Suppressor macrophage treated with lipopolysaccharide for 1 hour (primary cell): ENCODE data around the gene MGMT.

Experiments
- DNase-seq, 3 donors: peaks; one replicate each; pipeline ENCODE4 v3.0.0-alpha.2; 2020 to 2022

The MGMT gene

DNA sequence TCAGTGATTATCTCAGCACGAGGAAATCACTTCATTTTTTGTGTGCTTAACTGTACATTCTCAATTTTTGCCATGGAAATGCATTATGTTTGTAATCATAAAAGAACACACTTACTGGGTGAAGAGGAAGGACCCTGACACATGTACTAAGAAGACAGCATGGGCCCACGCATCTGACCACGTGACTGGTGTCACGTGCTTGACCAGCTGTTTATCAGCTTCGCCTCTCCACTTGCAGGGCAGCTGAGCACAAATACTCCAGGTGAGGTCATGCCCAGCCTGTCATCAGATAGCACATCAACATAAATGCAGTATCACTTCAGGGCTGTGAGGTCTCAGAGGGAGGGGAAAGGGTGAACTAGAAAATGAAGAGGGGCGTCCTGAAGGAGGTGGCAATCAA is 317.2 kb downstream of the MGMT start:
- DNase-seq = peak in 1 of 3 donors; percentile 0

DNA sequence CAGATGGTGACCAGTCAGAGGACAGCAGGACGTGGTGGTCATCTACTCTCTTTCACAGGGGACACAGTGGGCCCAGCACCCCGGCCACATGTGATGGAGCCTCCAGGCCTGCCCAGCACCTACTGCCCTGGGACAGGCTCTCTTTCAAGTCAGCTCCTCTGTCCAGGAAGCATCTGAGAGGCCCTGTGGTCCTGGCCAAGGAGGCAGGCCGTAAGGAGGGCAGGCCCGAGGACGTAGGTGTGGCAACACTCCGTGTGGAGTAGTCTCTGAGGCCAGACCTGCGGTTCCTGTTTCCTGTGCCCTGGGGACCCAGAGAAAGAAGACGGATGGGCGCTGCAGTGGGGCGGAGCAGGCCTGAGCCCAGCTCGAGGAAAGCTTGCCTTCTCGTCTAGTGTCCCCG is 317.9 kb downstream of the MGMT start:
- DNase-seq = no peak

DNA sequence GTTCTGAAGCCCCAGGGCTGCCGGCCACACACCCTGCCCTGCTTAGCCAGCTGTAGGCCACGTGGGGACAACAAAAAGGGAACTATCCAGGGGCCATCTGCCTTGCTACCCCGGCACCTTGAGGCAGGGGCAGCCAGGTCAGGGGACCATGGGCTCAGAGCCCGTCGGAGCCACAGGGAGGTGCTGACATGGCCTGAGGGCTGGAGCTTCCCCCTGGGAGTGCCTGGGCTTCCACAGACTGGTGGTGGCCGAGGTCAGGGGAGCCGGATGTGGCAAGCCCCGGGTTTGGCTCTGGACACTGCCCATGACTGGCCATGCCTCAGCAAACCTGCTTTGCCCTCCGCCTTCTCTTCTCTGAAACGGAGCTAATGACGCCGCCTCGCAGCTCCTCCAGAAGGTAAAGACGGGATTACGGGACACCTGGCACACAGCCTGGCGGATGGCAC is 318.5 kb downstream of the MGMT start:
- no peak for DNase-seq

DNA sequence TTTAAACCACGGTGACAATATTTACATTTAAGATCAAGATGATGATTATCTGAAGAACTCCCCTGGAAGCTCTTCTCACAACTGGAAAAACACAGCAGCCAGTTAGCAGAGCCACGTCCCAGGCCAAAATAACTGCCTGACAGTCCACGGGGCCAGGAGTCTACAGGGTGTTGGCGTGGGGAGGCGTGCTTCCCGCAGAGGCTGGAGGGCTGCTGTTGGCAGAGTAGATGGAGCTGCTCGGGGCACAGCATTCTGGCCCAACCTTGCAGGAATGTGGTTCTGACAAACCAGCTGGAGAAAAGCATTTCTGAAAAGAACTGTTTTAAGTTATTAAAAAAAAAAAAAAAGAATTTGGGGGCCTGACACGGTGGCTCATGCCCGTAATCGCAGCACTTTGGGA is 319.2 kb downstream of the MGMT start:
- DNase-seq = no peak

DNA sequence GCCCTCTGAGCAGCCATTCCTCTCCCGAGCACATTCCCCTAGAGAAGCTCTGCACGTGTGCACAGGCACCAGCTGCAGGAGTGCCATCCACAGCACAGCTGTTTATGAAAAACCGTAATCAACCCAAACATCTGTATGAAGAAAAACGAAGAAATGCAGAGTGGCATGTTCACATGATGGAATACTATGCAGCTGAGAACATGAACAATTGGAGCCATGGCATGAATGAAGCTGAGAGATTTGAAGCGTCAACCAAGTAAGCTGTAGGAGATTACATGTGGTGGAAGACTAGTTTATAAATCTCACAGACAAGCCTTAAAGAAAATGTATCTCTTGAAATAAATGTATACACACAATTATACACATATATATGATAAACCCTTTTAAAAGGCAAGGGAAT is 320.5 kb downstream of the MGMT start:
- DNase-seq = no peak

DNA sequence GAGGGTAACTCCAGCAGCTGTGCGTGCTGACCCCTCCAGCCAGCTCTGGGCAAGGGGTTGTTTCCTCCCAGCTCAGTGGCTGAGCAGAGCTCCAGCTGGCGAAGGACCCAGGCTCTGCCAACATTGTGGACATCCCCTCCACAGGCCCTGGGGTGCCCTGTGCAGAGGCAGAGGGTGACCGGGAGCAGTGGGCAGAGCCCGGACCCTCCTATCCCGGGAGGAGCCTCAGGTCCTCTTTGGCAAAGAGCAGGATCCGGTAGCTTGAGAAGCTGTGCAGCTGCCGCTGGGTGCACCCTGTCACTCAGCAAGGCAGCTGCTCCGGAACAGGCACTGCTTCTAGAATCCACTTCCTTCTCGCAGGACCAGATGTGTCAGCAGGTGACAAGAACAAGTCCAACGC is 321.2 kb downstream of the MGMT start:
- DNase-seq = no peak

DNA sequence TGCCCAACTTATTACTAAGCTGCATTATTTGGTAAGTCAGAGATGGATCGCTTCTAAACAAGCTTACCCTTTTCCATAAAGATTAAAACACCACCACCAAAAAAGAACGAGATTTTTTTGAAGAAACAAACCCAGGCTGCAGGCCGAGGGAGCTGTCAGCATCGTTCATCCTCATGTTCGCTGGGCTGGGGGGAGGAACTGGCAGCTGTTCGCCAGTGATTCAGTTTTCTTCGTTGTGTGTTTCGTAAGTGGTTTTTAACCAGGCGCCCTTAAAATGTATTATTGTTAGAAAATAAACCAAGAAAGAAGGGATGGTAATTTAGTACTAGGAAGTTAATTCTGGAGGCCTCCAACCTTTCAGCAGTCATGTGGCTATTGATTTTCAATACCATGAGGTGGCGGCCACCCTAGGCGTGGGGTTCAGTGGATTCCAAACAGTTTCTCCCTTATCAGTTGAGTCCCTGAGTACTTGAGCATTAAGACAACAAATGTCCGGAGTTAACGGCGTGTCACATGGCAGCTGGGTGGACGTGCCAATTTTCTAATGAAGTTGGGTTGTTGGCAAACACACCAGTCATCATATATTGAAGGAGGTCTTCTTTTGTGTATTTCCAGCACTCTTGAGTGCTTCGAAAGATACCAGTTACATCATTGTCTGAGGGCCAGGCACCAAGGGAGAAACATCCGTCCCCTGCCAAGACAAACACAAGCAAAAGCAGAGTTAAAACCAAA is 323.8 kb downstream of the MGMT start:
- no peak for DNase-seq

DNA sequence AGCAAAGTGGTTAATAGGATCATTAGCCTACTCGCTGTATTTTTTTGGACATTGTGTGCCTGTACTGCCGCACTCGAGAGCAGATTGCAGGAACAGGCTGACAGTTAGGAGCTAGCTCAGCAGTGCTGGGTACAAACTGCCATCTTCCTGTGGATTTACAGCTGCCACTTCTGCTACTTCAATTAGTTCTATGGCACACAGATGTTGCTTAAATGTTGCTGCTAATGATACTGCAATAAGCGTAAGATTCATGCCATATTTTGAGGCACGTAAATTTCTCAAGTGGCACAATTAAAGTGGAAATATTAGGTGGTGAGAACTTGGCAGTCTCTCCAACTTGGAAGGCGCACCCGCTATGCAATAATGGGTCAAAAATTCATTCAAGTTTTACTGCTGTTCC is 325.1 kb downstream of the MGMT start:
- no peak for DNase-seq

DNA sequence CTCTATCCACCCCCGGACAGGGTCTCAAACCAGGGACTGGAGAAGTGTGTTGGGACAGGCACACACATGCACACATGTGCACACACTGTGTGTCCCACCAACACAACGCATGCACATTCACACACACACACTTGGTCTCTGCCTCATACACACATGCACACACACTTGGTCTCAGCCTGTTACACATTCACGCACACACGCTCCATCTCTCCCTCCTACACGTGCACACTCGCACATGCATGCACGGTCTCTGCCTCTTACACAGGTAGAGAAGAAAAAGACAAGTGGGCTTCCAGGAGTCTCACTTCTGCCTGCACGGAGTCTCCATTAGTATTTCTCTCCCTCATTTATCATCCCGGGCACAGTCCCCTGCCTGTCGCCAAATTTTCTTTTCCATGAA is 325.8 kb downstream of the MGMT start:
- no peak for DNase-seq

DNA sequence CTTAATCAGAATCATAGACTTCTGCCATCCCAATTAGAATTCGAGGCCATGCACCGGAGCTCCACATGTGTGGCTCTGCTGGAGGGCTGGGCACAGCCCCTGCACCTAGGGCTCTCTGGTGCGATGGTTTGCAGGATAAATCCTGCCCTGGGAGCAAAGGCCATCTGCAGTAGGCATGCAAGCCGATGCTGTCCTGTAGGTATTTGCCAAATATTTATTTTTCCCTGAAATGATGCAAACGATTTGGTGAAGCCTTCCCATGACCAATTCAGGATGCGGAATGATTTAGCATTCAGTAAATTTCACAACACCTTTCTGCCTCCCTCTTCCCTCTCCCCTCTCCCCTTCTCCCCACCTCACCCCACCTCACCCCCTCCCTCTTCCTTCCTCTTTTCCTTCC is 326.4 kb downstream of the MGMT start:
- DNase-seq = no peak

DNA sequence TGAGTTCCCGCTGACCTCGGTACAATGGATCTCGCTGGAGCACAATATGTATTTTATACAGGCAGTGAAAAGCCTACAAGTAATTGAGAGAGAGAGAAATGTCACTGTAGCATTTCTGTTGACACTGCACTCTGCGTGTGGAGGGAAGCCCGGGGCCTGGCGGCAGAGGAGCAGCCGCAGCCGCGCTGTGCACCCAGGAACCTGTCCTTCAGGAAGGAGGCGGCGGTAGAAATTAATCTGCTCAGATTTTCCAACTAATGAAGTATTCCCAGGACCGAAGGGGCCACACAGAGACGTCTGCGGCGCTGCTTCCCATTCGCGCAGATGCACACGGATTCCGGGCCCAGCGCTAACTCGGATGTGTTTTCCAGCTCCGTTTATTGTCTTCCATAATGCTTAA is 327.0 kb downstream of the MGMT start:
- no peak for DNase-seq

DNA sequence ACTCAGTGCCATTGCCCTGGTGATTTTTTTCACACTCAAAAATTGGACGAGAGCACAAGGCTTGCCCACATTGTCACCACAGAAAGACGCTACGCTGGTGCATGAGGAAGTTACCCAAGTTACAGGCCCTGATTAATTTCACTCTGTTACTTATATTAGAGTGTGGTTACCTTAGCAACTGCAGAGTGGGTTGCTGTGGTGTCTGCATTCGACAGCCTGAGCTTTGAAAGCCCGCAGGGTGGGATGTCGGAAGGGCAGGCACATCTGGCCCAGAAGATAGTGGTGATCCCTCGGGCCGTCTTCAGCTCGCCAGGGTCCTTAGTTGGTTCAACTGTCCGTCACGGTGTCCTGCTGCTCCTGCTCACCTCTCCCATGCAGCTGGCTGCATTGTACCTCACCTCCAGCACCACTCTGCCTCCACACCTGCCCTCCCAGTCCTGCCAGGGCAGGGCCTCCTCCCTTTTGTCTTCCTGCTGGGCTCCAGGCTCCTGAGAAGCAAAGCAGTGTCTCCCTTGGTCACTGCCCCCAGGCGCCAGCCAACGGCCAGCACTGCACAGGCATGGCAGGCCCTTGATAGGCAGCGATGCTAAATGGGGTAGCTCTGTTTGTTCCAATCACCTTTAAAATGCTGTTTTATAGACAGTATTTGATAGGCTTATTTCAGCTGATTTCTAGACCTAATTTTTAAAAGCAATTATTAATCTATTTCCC is 329.8 kb downstream of the MGMT start:
- DNase-seq = no peak

DNA sequence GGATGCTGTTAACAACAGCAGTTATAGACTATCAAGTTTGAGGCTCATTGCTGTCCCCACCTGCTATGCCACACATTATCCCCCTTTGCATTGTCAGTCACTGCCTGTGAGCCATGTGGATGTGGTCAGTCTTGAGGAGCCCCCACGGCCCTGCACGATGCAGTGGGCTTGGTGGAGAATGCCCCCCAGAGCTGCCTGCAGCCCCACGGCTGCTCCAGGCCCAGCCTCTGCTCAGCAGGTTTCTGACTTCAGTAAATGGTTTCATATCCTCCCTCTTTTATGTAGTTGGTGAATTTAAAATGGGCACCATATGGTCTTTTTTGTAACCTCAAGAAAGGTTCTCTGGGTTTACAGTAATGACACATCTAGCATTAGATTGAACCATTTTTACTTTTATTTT is 332.9 kb downstream of the MGMT start:
- DNase-seq = no peak

DNA sequence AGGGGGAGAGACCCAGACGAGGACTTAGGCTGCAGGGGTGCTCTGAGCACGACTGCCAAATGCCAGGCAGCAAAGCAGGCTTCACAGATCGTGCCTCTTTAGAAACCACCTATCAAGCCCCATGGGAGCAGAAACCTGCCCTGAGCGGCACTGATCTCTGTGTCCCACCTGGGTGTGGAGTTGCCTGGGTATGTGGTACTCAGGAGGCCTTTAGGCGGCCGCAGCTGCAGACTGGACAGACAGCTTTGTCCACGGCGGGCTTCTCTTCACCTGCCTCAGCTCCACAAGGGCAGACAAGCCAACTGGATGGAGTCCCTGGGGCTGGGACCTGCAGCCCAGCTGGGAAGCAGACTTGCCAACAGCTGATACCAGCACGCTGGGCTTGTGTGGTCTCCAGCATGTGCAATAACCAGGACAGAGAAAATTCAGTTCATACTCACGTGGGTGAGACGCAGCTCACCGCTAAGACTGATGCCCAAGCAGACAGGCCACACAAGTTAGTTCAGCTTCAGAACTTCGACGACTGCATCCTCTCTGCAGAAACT is 333.8 kb downstream of the MGMT start:
- no peak for DNase-seq

DNA sequence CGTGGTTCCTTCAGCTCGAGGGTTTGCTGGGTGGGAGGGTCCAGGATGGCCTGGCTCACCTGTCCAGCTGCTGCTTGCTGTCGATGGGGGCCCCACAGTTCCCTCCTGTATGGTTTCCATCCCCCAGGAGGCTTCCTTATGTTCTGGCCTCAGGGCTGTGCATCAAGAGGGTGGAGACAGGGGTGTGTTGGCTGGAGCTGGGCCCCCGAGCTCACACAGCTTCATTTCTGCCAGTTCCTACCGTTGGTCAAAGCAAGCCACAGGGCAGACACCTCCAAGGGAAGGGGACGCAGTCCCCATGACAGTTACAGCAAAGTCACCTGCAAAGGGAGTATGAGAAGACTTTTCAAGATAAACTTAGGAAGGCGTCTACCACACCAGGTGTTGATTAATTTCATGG is 340.2 kb downstream of the MGMT start:
- no peak for DNase-seq

DNA sequence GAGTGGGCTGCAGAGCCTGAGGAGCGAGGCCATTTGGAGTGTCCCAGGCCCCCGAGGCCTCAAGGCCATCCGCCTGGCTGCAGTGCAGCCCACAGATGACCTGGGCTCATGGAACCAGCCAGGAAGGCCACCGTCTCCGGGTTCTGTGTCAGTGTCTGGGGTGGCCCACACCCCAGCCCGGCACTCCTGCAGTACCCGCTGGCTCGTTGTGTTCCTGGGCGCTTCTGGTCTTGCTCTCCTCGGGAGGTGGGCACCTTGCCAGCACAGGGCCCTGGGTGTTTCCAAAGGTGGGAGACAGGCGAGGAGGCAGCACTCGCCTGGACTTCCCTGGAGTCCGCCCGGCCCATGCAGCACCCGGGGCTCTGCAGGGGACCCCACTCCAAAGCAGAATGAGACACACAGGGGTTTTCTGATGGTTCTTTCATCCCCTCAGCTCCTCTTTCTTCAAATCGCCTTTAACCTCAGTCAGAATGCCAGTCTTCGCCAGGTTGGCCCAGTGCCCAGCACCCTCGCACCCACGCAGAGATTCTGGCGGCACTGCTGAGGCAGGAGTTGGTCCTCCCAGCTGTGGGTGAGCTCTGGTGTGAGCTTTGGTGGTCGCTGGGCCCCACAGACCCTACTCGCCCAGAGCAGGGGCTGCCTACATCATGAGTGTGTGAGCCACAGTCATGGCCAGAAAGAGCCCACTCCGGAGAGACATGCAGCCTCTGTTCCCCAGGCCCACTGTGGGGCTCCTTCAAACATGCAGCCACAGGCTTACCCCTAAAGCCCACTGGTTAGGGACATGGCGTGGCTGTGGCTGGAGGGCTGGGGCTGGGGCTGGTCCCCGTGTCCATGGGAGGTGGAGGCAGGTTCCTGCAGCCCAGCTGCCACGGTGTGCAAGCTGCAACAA is 341.3 kb downstream of the MGMT start:
- no peak for DNase-seq

DNA sequence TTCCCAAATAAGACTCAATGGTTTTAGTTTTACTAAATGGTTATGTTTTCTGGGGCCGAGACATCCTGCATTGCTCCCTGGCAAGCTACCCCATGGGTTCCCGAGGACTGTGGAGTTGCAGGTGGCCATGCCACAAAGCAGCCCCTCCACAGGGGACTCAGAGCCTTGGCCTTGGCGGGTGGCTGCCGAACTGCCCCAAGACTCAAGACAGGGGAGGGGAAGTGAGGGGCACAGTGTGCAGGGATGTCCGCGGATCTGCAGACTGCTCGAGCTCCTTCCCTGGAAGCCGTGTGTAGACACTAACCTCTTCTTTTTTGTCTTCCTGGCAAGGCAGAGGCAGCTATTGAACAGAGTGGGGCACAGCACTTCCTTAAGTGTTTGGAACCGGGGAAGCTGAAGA is 342.4 kb downstream of the MGMT start:
- no peak for DNase-seq

DNA sequence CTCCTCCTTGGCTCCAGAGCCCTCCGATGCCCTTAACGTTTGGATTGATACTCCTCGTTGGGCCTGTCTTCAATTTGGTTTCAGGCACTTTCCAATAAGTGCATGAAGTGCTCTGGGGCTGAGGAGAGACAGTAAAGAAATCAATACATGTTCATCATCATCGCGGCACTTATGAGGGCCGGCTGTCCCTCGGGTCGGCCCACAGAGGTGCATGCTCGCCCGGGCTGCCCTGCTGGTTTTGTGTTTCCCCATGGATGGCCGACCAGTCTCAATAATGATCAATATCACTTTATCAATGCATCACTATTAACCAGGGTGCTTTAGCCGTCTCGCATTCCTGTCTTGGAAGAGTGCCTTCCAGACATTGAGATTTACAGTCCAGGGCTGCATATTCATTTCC is 342.8 kb downstream of the MGMT start:
- no peak for DNase-seq

DNA sequence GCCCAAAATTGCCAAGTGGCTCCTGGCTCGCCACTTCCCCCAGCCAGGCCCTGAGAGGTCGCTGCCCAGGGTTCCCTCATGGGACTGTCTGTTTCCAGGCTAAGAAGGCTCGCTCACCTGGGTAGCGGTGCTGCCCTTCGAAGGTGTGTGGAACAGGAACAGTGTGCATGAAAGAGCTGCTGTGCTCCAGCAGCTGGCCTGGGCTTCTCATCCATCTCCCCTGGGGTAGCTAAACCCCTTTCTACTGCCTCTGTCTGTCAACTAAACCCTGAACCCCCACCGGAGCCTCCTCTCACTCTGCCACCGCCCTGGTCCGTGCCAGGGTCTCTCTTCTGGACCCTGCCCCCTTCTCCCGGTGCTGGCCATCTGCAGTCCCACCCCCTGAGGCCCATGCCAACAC is 344.2 kb downstream of the MGMT start:
- no peak for DNase-seq

DNA sequence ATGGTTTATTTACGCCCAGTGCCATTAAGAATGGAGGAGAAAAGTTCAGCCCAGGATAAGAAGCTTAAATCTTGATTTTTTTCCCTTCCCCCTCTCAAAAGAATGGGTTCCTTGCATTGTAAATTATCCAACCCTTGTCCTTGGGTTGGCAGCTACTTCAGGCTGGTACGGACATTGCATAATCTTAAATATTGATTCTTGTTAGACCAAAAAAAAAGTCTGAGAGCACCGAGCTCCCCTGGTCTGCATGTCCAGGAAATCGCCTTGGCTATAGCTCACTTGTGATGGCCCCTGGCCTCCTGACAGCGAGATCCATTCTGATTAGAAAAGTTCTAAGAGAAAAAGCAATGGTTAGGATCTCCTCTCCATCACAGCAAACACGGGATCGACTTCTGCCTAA is 345.4 kb downstream of the MGMT start:
- no peak for DNase-seq

DNA sequence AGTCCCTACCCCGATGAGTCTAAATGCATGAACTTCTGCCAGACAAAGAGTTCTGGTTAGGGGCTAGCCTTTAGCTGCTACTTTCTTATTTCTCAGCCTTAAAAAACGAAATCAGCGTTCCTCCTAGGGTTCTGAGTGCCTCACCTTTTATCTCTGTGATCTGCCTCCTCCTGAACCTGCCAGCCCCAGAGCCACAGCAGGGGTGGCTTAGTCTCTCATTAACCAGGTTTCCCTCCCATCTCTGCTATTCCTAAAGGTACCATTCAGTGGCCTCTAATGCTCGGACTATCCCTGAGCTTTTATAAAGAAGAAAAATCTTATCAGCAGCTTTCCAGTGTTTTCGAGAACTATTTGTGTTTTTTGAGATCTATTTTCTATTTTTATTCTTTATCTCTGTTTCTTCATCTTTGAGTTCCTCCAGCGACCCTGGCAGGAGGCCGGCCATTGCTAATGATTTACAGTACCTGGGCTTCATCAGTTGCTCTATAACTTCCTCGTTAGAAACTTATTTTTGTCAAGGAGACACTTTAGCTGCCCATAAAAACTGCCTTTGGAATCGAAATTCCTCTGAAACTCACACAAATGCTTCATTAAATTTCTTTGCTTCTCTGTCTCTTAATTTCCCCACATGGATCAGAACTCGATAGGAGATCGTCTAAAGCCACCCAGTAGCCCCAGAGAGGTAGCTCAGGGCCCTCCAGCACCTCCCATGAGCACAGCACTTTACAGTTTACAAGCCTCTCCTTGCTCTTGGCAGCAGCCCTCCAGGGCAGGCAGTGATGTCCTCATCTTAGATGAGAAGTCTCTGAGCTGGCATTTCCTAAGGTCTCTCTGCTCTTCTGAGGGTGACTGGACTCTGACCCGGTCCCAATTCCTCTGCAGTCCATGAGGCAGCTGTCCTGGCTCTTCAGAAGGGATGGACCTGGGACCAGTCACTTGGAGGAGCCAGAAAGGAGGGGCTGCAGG is 347.9 kb downstream of the MGMT start:
- no peak for DNase-seq
